ENCODE data around the gene RXFP4. TPM values are rescaled to one million over a fixed set of nuclear protein-coding genes. Genes with fewer than 3 reads are reported as not detected.
"Not testable (repeated sequence)": the region's sequence is repeated elsewhere in the genome, so short reads cannot be mapped to it uniquely, and the experiment has no call there.

The RXFP4 gene, protein sequence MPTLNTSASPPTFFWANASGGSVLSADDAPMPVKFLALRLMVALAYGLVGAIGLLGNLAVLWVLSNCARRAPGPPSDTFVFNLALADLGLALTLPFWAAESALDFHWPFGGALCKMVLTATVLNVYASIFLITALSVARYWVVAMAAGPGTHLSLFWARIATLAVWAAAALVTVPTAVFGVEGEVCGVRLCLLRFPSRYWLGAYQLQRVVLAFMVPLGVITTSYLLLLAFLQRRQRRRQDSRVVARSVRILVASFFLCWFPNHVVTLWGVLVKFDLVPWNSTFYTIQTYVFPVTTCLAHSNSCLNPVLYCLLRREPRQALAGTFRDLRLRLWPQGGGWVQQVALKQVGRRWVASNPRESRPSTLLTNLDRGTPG
- 0.34 TPM for polyA plus RNA-seq
- long read RNA-seq, donor 1: 0 reads
- long read RNA-seq, donor 2, partial matches to known transcripts: 0 of 1 reads
- long read RNA-seq, donor 2, other reads (novel, unspliced or antisense): 0 of 1 reads
- long read RNA-seq, donor 3: 0 reads
- long read RNA-seq, donor 4, partial matches to known transcripts: 0 of 1 reads
- long read RNA-seq, donor 4, other reads (novel, unspliced or antisense): 0 of 1 reads
- long read RNA-seq, donor 5, partial matches to known transcripts: 0 of 1 reads
- long read RNA-seq, donor 5, other reads (novel, unspliced or antisense): 0 of 1 reads
- long read RNA-seq, donor 6: 0 reads
- long read RNA-seq, donor 7: 0 reads
- long read RNA-seq, donor 8: 0 reads
- long read RNA-seq, donor 9, partial matches to known transcripts: 0 of 1 reads
- long read RNA-seq, donor 9, other reads (novel, unspliced or antisense): 0 of 1 reads
- long read RNA-seq, donor 10: 0 reads
- long read RNA-seq, donor 11: 0 reads

- Histone ChIP-seq H3K36me3 (ENCODE audit: control insufficient read depth, insufficient read depth, low read length) (peaks cover under 1% of the 10 kb centered on the region), H3K9me3 (ENCODE audit: control insufficient read depth, low read depth, low read length) (no peaks in the 10 kb centered on the region), H3K4me1 (ENCODE audit: control insufficient read depth, insufficient read depth, low read length) (peaks cover 61% of the 10 kb centered on the region), H3K4me3 (ENCODE audit: low read length) (no peak within 1 kb of the TSS), H3K27ac (ENCODE audit: low read length) (peak within 1 kb of the TSS; percentile 79), H3K27me3 (ENCODE audit: control insufficient read depth, insufficient read depth, low read length) (no peaks in the 10 kb centered on the region)
- peak in 1 of 2 donors; percentile 64 for DNase-seq
- no CpG with 5 or more reads among the region's 11 CpGs for WGBS (ENCODE audit: insufficient coverage, low lambda C conversion rate)
These were observed at the start of gene RXFP4 for GRCh38 chr1:155940993-155941844. Gene RXFP4, plus strand, starts transcription at chr1:155941638. Its CDS starts 72 bp downstream, at chr1:155941710.

DNA sequence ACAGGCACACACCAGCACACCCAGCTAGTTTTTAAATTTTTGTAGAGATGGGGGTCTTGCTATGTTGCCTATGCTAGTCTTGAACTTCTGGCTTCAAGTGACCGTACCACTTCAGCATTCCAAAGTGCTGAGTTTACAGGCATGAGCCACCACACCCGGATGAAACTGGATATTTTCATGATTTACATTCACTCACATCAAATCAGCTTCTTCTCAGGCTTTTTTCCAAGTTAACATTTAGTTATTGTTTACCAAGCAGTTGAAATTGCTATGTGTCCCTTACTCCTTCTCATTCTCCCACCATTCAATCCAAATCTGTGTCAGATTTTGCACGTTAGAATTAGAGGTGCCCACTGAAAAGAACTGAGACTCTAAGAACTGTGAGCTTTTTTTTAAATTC lies 48.6 kb upstream of the RXFP4 start:
- Histone ChIP-seq H3K36me3 (ENCODE audit: control insufficient read depth, insufficient read depth, low read length) (peaks cover 10% of the 10 kb centered on the region), H3K27ac (ENCODE audit: low read length) (peak overlapping the region; percentile 65), H3K4me3 (ENCODE audit: low read length) (no peak overlapping the region), H3K27me3 (ENCODE audit: control insufficient read depth, insufficient read depth, low read length) (no peaks in the 10 kb centered on the region), H3K9me3 (ENCODE audit: control insufficient read depth, low read depth, low read length) (no peaks in the 10 kb centered on the region), H3K4me1 (ENCODE audit: control insufficient read depth, insufficient read depth, low read length) (no peaks in the 10 kb centered on the region)
- WGBS (ENCODE audit: insufficient coverage, low lambda C conversion rate): 60% methylated on average over 1 of the region's 3 CpGs
- no peak for DNase-seq

- Histone ChIP-seq H3K27me3 (ENCODE audit: control insufficient read depth, insufficient read depth, low read length) (no peaks in the 10 kb centered on the region), H3K4me3 (ENCODE audit: low read length) (no peak overlapping the region), H3K36me3 (ENCODE audit: control insufficient read depth, insufficient read depth, low read length) (peaks cover 10% of the 10 kb centered on the region), H3K27ac (ENCODE audit: low read length) (peak overlapping the region; percentile 65), H3K9me3 (ENCODE audit: control insufficient read depth, low read depth, low read length) (no peaks in the 10 kb centered on the region), H3K4me1 (ENCODE audit: control insufficient read depth, insufficient read depth, low read length) (no peaks in the 10 kb centered on the region)
- WGBS (ENCODE audit: insufficient coverage, low lambda C conversion rate): no CpG with 5 or more reads among the region's 10 CpGs
- DNase-seq: peak; percentile 51 to 74
These were observed 47.9 kb upstream of the RXFP4 start for GRCh38 chr1:155893389-155894142.

- H3K36me3 ChIP-seq (ENCODE audit: control insufficient read depth, insufficient read depth, low read length): peaks cover 27% of the 10 kb centered on the region
- not testable (repeated sequence) for H3K4me1 ChIP-seq (ENCODE audit: control insufficient read depth, insufficient read depth, low read length); DNase-seq; H3K27ac ChIP-seq (ENCODE audit: low read length); H3K9me3 ChIP-seq (ENCODE audit: control insufficient read depth, low read depth, low read length); H3K27me3 ChIP-seq (ENCODE audit: control insufficient read depth, insufficient read depth, low read length); H3K4me3 ChIP-seq (ENCODE audit: low read length)
- WGBS (ENCODE audit: insufficient coverage, low lambda C conversion rate): 100% methylated on average over 1 of the region's 6 CpGs
These were observed 45.8 kb upstream of the RXFP4 start for GRCh38 chr1:155895617-155896016.

GRCh38 chr1:155896476-155896875 lies 45.0 kb upstream of the RXFP4 start:
- H3K36me3 ChIP-seq (ENCODE audit: control insufficient read depth, insufficient read depth, low read length): peaks cover 36% of the 10 kb centered on the region
- no CpG with 5 or more reads among the region's 8 CpGs for WGBS (ENCODE audit: insufficient coverage, low lambda C conversion rate)
- H3K27me3 ChIP-seq (ENCODE audit: control insufficient read depth, insufficient read depth, low read length); H3K4me1 ChIP-seq (ENCODE audit: control insufficient read depth, insufficient read depth, low read length); H3K9me3 ChIP-seq (ENCODE audit: control insufficient read depth, low read depth, low read length); H3K4me3 ChIP-seq (ENCODE audit: low read length); DNase-seq; H3K27ac ChIP-seq (ENCODE audit: low read length): not testable (repeated sequence)

DNA sequence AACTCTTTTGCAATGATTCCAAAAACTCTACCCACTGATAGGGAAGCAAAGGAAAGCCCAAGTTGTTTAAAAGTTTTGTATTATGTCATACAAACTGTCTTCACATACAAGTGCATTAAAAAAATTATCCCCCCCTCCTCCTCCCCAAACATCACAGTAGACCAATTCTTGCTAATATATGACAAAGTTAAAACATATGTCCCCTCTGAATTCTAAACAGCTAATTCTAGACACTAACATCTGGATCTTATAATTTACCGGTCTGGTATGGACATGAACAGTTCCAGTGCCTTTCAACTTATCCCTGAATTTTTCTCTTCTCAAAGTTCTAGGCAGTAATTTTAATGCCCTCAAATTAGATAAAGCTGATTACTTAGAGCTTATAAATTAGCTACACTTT lies 43.7 kb upstream of the RXFP4 start:
- Histone ChIP-seq H3K4me3 (ENCODE audit: low read length) (no peak overlapping the region), H3K9me3 (ENCODE audit: control insufficient read depth, low read depth, low read length) (no peaks in the 10 kb centered on the region), H3K27me3 (ENCODE audit: control insufficient read depth, insufficient read depth, low read length) (no peaks in the 10 kb centered on the region), H3K4me1 (ENCODE audit: control insufficient read depth, insufficient read depth, low read length) (no peaks in the 10 kb centered on the region), H3K27ac (ENCODE audit: low read length) (no peak overlapping the region), H3K36me3 (ENCODE audit: control insufficient read depth, insufficient read depth, low read length) (peaks cover 41% of the 10 kb centered on the region)
- WGBS (ENCODE audit: insufficient coverage, low lambda C conversion rate): no CpG with 5 or more reads among the region's 1 CpG
- DNase-seq: no peak

DNA sequence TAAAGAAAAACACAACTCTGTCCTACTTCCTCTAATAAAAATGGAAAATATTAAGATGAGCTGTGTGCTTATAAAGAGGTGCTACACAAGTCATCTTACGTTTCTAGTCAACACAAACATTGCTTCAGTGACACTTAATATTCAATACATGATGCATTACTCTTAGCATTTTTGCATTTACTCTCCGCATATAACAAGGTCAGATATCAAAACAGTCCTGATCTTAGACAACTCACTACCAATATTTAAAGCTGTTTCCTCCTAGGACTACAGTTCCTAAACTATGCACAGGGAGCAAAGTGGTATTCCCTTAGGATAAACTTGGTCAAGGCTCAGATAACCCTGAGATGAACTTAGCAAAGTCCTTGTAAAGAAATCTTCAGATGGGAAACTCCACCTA lies 42.5 kb upstream of the RXFP4 start:
- DNase-seq: no peak
- Histone ChIP-seq H3K36me3 (ENCODE audit: control insufficient read depth, insufficient read depth, low read length) (peaks cover 46% of the 10 kb centered on the region), H3K4me1 (ENCODE audit: control insufficient read depth, insufficient read depth, low read length) (no peaks in the 10 kb centered on the region), H3K9me3 (ENCODE audit: control insufficient read depth, low read depth, low read length) (no peaks in the 10 kb centered on the region), H3K27me3 (ENCODE audit: control insufficient read depth, insufficient read depth, low read length) (no peaks in the 10 kb centered on the region), H3K27ac (ENCODE audit: low read length) (no peak overlapping the region), H3K4me3 (ENCODE audit: low read length) (no peak overlapping the region)
- 100% methylated on average over 1 of the region's 2 CpGs for WGBS (ENCODE audit: insufficient coverage, low lambda C conversion rate)

GRCh38 chr1:155899683-155900082 lies 41.8 kb upstream of the RXFP4 start:
- H3K4me1 ChIP-seq (ENCODE audit: control insufficient read depth, insufficient read depth, low read length): no peaks in the 10 kb centered on the region
- no peaks in the 10 kb centered on the region for H3K9me3 ChIP-seq (ENCODE audit: control insufficient read depth, low read depth, low read length)
- H3K36me3 ChIP-seq (ENCODE audit: control insufficient read depth, insufficient read depth, low read length): peaks cover 54% of the 10 kb centered on the region
- no peak overlapping the region for H3K4me3 ChIP-seq (ENCODE audit: low read length)
- DNase-seq: no peak
- no peak overlapping the region for H3K27ac ChIP-seq (ENCODE audit: low read length)
- H3K27me3 ChIP-seq (ENCODE audit: control insufficient read depth, insufficient read depth, low read length): no peaks in the 10 kb centered on the region
- no CpG with 5 or more reads among the region's 2 CpGs for WGBS (ENCODE audit: insufficient coverage, low lambda C conversion rate)

- no peaks in the 10 kb centered on the region for H3K4me1 ChIP-seq (ENCODE audit: control insufficient read depth, insufficient read depth, low read length)
- no peaks in the 10 kb centered on the region for H3K9me3 ChIP-seq (ENCODE audit: control insufficient read depth, low read depth, low read length)
- peaks cover 59% of the 10 kb centered on the region for H3K36me3 ChIP-seq (ENCODE audit: control insufficient read depth, insufficient read depth, low read length)
- no peak overlapping the region for H3K4me3 ChIP-seq (ENCODE audit: low read length)
- no peaks in the 10 kb centered on the region for H3K27me3 ChIP-seq (ENCODE audit: control insufficient read depth, insufficient read depth, low read length)
- WGBS (ENCODE audit: insufficient coverage, low lambda C conversion rate): no CpG with 5 or more reads among the region's 4 CpGs
- no peak overlapping the region for H3K27ac ChIP-seq (ENCODE audit: low read length)
- DNase-seq: no peak
These were observed 41.3 kb upstream of the RXFP4 start for GRCh38 chr1:155900161-155900560.
